Endothelial cell (in vitro differentiated cells): Measurements from ENCODE around the gene ABHD12. TPM values are rescaled to one million over a fixed set of nuclear protein-coding genes. Genes with fewer than 3 reads are reported as not detected.

Source experiments
- DNase-seq: peaks from one replicate; pipeline ENCODE4 v3.0.0; 2021; ENCODE audit warnings: low spot score
- H3K27ac Mint-ChIP-seq: one replicate; pipeline ENCODE4 v1.8.0; 2021; ENCODE audit warnings: mixed read lengths, inconsistent platforms; ENCODE audit not compliant: unreplicated experiment
- H3K27me3 Mint-ChIP-seq: one replicate; pipeline ENCODE4 v1.8.0; 2021; ENCODE audit warnings: mild to moderate bottlenecking, moderate library complexity, mixed read lengths, inconsistent platforms; ENCODE audit not compliant: unreplicated experiment
- H3K36me3 Mint-ChIP-seq: one replicate; pipeline ENCODE4 v1.8.0; 2021; ENCODE audit warnings: mild to moderate bottlenecking, low read depth, mixed read lengths, inconsistent platforms; ENCODE audit not compliant: unreplicated experiment
- H3K4me1 Mint-ChIP-seq: one replicate; pipeline ENCODE4 v1.8.0; 2021; ENCODE audit warnings: mild to moderate bottlenecking, mixed read lengths, inconsistent platforms; ENCODE audit not compliant: unreplicated experiment
- H3K4me3 Mint-ChIP-seq: one replicate; pipeline ENCODE4 v1.8.0; 2021; ENCODE audit warnings: mild to moderate bottlenecking, mixed read lengths, inconsistent platforms; ENCODE audit not compliant: unreplicated experiment
- H3K9me3 Mint-ChIP-seq: one replicate; pipeline ENCODE4 v1.8.0; 2021; ENCODE audit warnings: mixed read lengths, inconsistent platforms; ENCODE audit not compliant: unreplicated experiment
- CTCF ChIP-seq: fragments of 200-600 bp; sonication (generic); IDR thresholded peaks from one replicate; pipeline ENCODE4 v1.5.0; 2021; ENCODE audit warnings: antibody characterized with exemption; ENCODE audit not compliant: unreplicated experiment
- total RNA-seq: library from RNA; stranded (reverse); fragmentation: NEBNext Ultra II Directional; extraction: Animal tissue kit (Norgen Biotek cat#: 25700); gene quantifications from one replicate; pipeline ENCODE4 v1.2.1, GENCODE V29; 2021; ENCODE audit not compliant: unreplicated experiment

ABHD12 gene
- total RNA-seq, 1 donor from 2014 or later = 28.0 TPM

- Mint-ChIP-seq H3K27ac (no peak overlapping the region), H3K36me3 (no peaks in the 10 kb centered on the region), H3K27me3 (no peaks in the 10 kb centered on the region)
Observed at GRCh38 chr20:25369529-25369928, 21.1 kb downstream of the ABHD12 start.

GRCh38 chr20:25368976-25369375 is 21.7 kb downstream of the ABHD12 start:
- Mint-ChIP-seq H3K9me3 (no peaks in the 10 kb centered on the region), H3K36me3 (no peaks in the 10 kb centered on the region), H3K27me3 (no peaks in the 10 kb centered on the region), H3K4me1 (peaks cover 3% of the 10 kb centered on the region), H3K4me3 (no peak overlapping the region), H3K27ac (no peak overlapping the region)
- DNase-seq = no peak
- TF ChIP-seq CTCF = no peak

More at GRCh38 chr20:25369529-25369928, 21.1 kb downstream of the ABHD12 start:
- H3K9me3 Mint-ChIP-seq = no peaks in the 10 kb centered on the region
- H3K4me3 Mint-ChIP-seq = no peak overlapping the region
- DNase-seq = no peak
- TF ChIP-seq CTCF = no peak
- peaks cover 3% of the 10 kb centered on the region for H3K4me1 Mint-ChIP-seq

GRCh38 chr20:25368526-25368925 is 22.1 kb downstream of the ABHD12 start:
- Mint-ChIP-seq H3K27me3 (no peaks in the 10 kb centered on the region), H3K36me3 (no peaks in the 10 kb centered on the region), H3K4me3 (no peak overlapping the region), H3K4me1 (peaks cover 3% of the 10 kb centered on the region), H3K27ac (no peak overlapping the region), H3K9me3 (no peaks in the 10 kb centered on the region)
- DNase-seq = no peak
- TF ChIP-seq CTCF = no peak

- DNase-seq = no peak
- TF ChIP-seq CTCF = no peak
- Mint-ChIP-seq H3K36me3 (no peaks in the 10 kb centered on the region), H3K27me3 (no peaks in the 10 kb centered on the region), H3K4me3 (no peak overlapping the region), H3K9me3 (no peaks in the 10 kb centered on the region), H3K4me1 (no peaks in the 10 kb centered on the region), H3K27ac (no peak overlapping the region)
Observed at GRCh38 chr20:25364879-25365699, 25.5 kb downstream of the ABHD12 start.

GRCh38 chr20:25364180-25364788 is 26.4 kb downstream of the ABHD12 start:
- no peak for DNase-seq
- H3K36me3 Mint-ChIP-seq = no peaks in the 10 kb centered on the region
- no peaks in the 10 kb centered on the region for H3K4me1 Mint-ChIP-seq
- no peak for TF ChIP-seq CTCF
- no peaks in the 10 kb centered on the region for H3K27me3 Mint-ChIP-seq
- no peaks in the 10 kb centered on the region for H3K9me3 Mint-ChIP-seq
- no peak overlapping the region for H3K27ac Mint-ChIP-seq
- no peak overlapping the region for H3K4me3 Mint-ChIP-seq
